Testis (tissue), 2 donors: ENCODE data around the gene MROH8.

ENCODE experiments used
- CTCF ChIP-seq, 3 experiments: fragments of 450-650 bp in 2 of 3; fragments of 200-600 bp in 1 of 3; sonication (generic) in 1 of 3; IDR thresholded peaks; one replicate each; pipeline ENCODE4 v1.5.1; 2016 to 2019; ENCODE audit warnings: antibody characterized with exemption in 3 of 3, mild to moderate bottlenecking in 2 of 3, moderate library complexity in 1 of 3
- POLR2A ChIP-seq: fragments of 450-650 bp; IDR thresholded peaks from one replicate; pipeline ENCODE4 v1.6.1; 2017; ENCODE audit warnings: antibody characterized with exemption, mild to moderate bottlenecking, moderate library complexity

- TF ChIP-seq CTCF (IDR thresholded peaks at IDR 0.05) (no peak), POLR2A (no peak)
Observed at GRCh38 chr20:37200926-37201826, 21.8 kb upstream of the MROH8 start.
